PC-3 (cell line): Measurements from ENCODE around the gene LMBR1L. TPM values are rescaled to one million over a fixed set of nuclear protein-coding genes. Genes with fewer than 3 reads are reported as not detected.

Experiments used
- ATAC-seq: fragments of 200-7000 bp; cut with Tn5 transposase; 2 replicates; pipeline ENCODE4 v1.9.1; 2020; ENCODE audit warnings: mild to moderate bottlenecking, moderate library complexity
- BruUV-seq: library from RNA; stranded (reverse); fragments of 400-500 nt; replicated peaks from 2 replicates; lab custom pipeline; 2021; lab: Mats Ljungman, UMichigan
- CTCF ChIA-PET: fragments of 300-600 bp; sonication (Branson Sonifier 250); formaldehyde crosslinking; loops from one replicate; lab custom pipeline; 2022; ENCODE audit warnings: antibody characterized with exemption; lab: Charles Lee
- POLR2A ChIA-PET: fragments of 300-600 bp; sonication (Branson Sonifier 250); formaldehyde crosslinking; loops from one replicate; lab custom pipeline; 2022; ENCODE audit warnings: antibody characterized with exemption; ENCODE audit not compliant: unreplicated experiment; lab: Charles Lee
- DNase-seq: peaks from one replicate; pipeline ENCODE4 v3.0.0-alpha.2; 2015
- H2AFZ ChIP-seq: fragments of 300-600 bp; sonication (generic); 2 replicates; pipeline ENCODE4 v1.6.0; 2016; ENCODE audit warnings: antibody characterized with exemption, low read length
- H3F3A ChIP-seq: fragments of 300-600 bp; sonication (generic); one replicate; pipeline ENCODE4 v1.6.0; 2017; ENCODE audit warnings: antibody characterized with exemption, low read length, control low read depth, mild to moderate bottlenecking; ENCODE audit not compliant: unreplicated experiment
- H3K27ac ChIP-seq: fragments of 300-600 bp; sonication (generic); 2 replicates; pipeline ENCODE4 v1.5.1; 2016; ENCODE audit warnings: mild to moderate bottlenecking, low read length
- H3K27me3 ChIP-seq: fragments of 300-600 bp; sonication (generic); 2 replicates; pipeline ENCODE4 v1.6.1; 2016; ENCODE audit warnings: low read length, mixed read lengths
- H3K36me3 ChIP-seq: fragments of 300-600 bp; sonication (generic); 2 replicates; pipeline ENCODE4 v1.6.1; 2016; ENCODE audit warnings: low read depth, mixed run types, low read length, mixed read lengths
- H3K4me1 ChIP-seq: fragments of 300-600 bp; sonication (generic); 2 replicates; pipeline ENCODE4 v1.5.1; 2016; ENCODE audit warnings: low read length; ENCODE audit not compliant: insufficient read depth
- H3K4me2 ChIP-seq: fragments of 300-600 bp; sonication (generic); 2 replicates; pipeline ENCODE4 v1.6.0; 2016; ENCODE audit warnings: low read length
- H3K4me3 ChIP-seq: fragments of 300-600 bp; sonication (generic); 2 replicates; pipeline ENCODE4 v1.5.1; 2016; ENCODE audit warnings: mild to moderate bottlenecking, low read length, mixed read lengths
- H3K79me2 ChIP-seq: fragments of 300-600 bp; sonication (generic); 2 replicates; pipeline ENCODE4 v1.6.1; 2017; ENCODE audit warnings: low read length, mixed read lengths
- H3K9ac ChIP-seq: fragments of 300-600 bp; sonication (generic); 2 replicates; pipeline ENCODE4 v1.6.0; 2016; ENCODE audit warnings: mild to moderate bottlenecking, low read length
- H3K9me2 ChIP-seq: fragments of 300-600 bp; sonication (generic); replicated peaks from 2 replicates; pipeline ENCODE4 v1.6.1; 2016; ENCODE audit warnings: mixed run types, low read length, mixed read lengths
- H3K9me3 ChIP-seq: fragments of 300-600 bp; sonication (generic); 2 replicates; pipeline ENCODE4 v1.6.1; 2016; ENCODE audit warnings: low read length, mixed read lengths
- H4K20me1 ChIP-seq: fragments of 300-600 bp; sonication (generic); 2 replicates; pipeline ENCODE4 v1.6.1; 2016; ENCODE audit warnings: low read length, mixed read lengths
- CTCF ChIP-seq: fragments of 300-600 bp; sonication (generic); conservative IDR thresholded peaks from 2 replicates; pipeline ENCODE4 v1.5.1; 2017; ENCODE audit warnings: antibody characterized with exemption, low read depth, mild to moderate bottlenecking, low read length
- EZH2 ChIP-seq: fragments of 300-600 bp; sonication (generic); IDR thresholded peaks from one replicate; pipeline ENCODE4 v1.6.1; 2017; ENCODE audit warnings: antibody characterized with exemption, mild to moderate bottlenecking, low read length; ENCODE audit not compliant: unreplicated experiment
- EZH2phosphoT487 ChIP-seq: fragments of 300-600 bp; sonication (generic); IDR thresholded peaks from 2 replicates; pipeline ENCODE4 v1.6.1; 2018; ENCODE audit warnings: mild to moderate bottlenecking, antibody characterized with exemption, low read length, borderline replicate concordance
- intact Hi-C: fragments of 100-400 bp; cut with micrococcal nuclease; formaldehyde crosslinking; loops from 2 replicates; pipeline ENCODE4 v1.9.0; 2023
- total RNA-seq: library from RNA; depleted of rRNA; stranded (reverse); fragments of >200 nt; gene quantifications from 2 replicates; pipeline ENCODE4 v1.2.3, GENCODE V29; 2014

LMBR1L gene
- total RNA-seq, 1 experiment from 2014 or later: 17.1 TPM

DNA sequence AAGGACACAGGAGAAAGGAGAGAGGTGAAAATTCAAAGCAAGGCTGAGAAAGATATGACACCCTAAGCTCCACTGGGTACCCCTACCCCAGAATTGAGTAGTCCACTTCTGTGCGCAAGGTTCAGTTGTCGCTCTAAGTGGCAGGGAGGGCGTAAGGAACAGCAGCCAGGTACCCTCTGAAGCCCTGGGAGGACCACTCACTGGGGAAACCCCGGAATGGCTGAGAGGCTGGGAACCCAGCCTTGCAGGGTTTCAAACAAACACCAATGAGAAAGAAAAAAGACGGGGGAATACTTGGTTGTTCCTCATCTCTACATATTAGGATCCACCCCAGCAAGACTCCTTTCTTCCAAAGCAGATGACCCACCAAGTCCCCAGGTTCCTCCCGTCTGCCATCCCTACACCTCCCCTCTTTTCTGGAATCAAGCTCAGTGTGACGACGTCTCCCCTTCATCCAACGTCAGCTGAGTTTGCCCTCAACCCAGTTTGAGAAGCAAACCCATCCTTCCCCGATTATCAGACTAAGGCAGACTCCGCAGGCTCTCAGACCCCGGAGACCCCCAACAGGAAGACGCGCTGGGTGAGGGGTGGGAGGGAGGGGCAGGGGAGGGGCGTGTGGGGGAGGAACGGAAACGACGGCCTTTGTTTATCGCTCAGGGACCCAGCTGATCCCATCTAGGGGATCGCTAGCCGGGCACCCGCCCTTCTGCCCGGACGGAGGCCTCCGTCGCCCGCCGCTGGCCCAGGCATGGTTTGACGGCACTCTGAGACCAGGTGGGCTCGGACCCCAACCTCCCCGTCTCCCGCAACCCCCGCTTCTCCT lies 795 bp downstream of the LMBR1L start:
- Histone ChIP-seq H3K27me3 (no peaks in the 10 kb centered on the region), H3K4me2 (peak overlapping the region; percentile 94), H3K79me2 (peaks cover 34% of the 10 kb centered on the region), H3K4me1 (peaks cover 30% of the 10 kb centered on the region), H3K9ac (peak overlapping the region; percentile 78), H3K9me2 (no peaks in the 10 kb centered on the region), H3K36me3 (no peaks in the 10 kb centered on the region), H4K20me1 (no peaks in the 10 kb centered on the region), H3K9me3 (no peaks in the 10 kb centered on the region), H2AFZ (peak overlapping the region; percentile 84), H3K4me3 (peak overlapping the region; percentile 94), H3F3A (no peaks in the 10 kb centered on the region), H3K27ac (0 out of 2 replicates have a peak overlapping the region, but pooled peaks have one; percentile 10)
- ChIA-PET CTCF (interaction anchor here (0.6 to 1.5 kb wide), 3 partner anchors 11 to 22 kb away, joined by 3 to 6 read pairs (median 3); no protein-coding TSS in a partner anchor), POLR2A (interaction anchor here (0.6 to 1.0 kb wide), 2 partner anchors 21 to 40 kb away, joined by 3 to 4 read pairs; partner anchors contain the start of gene RHEBL1)
- intact Hi-C loops: loop anchor here (2.0 kb wide), 1 partner anchor 15 kb away; the partner anchor contains the start of gene DHH
- TF ChIP-seq EZH2phosphoT487: no peak
- TF ChIP-seq EZH2: no peak
- no peak for TF ChIP-seq CTCF
- BruUV-seq: no TSS peak
- ATAC-seq (peak; percentile 3), DNase-seq (no peak)

DNA sequence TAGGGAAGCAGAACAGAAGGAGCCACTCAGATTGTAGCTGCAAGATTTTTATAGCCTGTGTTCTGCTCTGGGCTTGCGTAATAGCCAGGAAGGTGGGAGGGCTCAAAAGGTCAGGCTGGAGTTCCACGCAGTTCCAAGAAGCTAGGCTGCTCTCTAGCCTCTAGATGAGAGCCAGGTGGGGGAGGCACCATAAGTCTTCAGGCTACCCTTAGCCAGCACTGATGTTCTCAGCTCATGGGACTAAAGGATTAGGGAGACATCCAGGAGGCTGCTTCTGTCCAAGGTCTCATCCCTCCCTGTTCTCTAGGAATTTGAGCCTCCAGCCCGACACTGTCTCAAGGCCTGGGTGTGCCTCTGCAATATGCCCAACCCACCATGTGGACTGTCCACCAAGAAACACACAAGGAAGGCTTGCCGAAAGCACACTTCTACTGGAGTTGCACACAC lies 1.7 kb downstream of the LMBR1L start:
- H3K4me1 ChIP-seq: peaks cover 30% of the 10 kb centered on the region
- H3K27me3 ChIP-seq: no peaks in the 10 kb centered on the region
- H3K79me2 ChIP-seq: peaks cover 34% of the 10 kb centered on the region
- intact Hi-C loops: loop anchor here (2.0 kb wide), 1 partner anchor 14 kb away; the partner anchor contains the start of gene DHH
- H3K4me3 ChIP-seq: peak overlapping the region; percentile 94; the same call in 1 of the 2 replicates
- no peak overlapping the region for H3K9ac ChIP-seq
- DNase-seq (no peak), ATAC-seq (no peak)
- H4K20me1 ChIP-seq: no peaks in the 10 kb centered on the region
- no peaks in the 10 kb centered on the region for H3K36me3 ChIP-seq
- H3K27ac ChIP-seq: no peak overlapping the region
- H3K9me2 ChIP-seq: no peaks in the 10 kb centered on the region
- no TSS peak for BruUV-seq
- ChIA-PET CTCF (no interaction called here), POLR2A (interaction anchor here (1.2 kb wide), 1 partner anchor 39 kb away, joined by 7 read pairs; the partner anchor contains the start of gene RHEBL1)
- H3F3A ChIP-seq: no peaks in the 10 kb centered on the region
- H3K9me3 ChIP-seq: no peaks in the 10 kb centered on the region
- peak overlapping the region; percentile 94 for H3K4me2 ChIP-seq
- no peak overlapping the region for H2AFZ ChIP-seq
- TF ChIP-seq EZH2phosphoT487 (no peak), CTCF (no peak), EZH2 (no peak)
